Liver (tissue), 3 donors: Measurements from ENCODE around the gene B4GALT1.

Experiments
- EGR1 ChIP-seq, 2 donors: IDR thresholded peaks; 2 replicates each; pipeline ENCODE4 v1.6.1; 2016 to 2018; ENCODE audit warnings: antibody characterized with exemption in 2 of 2, low read depth in 2 of 2
- FOXA1 ChIP-seq: IDR thresholded peaks from 2 replicates; pipeline ENCODE4 v1.6.1; 2016; ENCODE audit warnings: antibody characterized with exemption
- GABPA ChIP-seq, 2 donors: IDR thresholded peaks in 1 of 2; conservative IDR thresholded peaks in 1 of 2; 2 replicates each; pipeline ENCODE4 v1.6.1; 2016; ENCODE audit warnings: antibody characterized with exemption in 2 of 2, mild to moderate bottlenecking in 1 of 2, moderate library complexity in 1 of 2
- JUND ChIP-seq, 2 donors: IDR thresholded peaks; 2 replicates each; pipeline ENCODE4 v1.6.1; 2016; ENCODE audit warnings: antibody characterized with exemption in 2 of 2
- RAD21 ChIP-seq, 2 donors: IDR thresholded peaks; 2 replicates each; pipeline ENCODE4 v1.6.1; 2016; ENCODE audit warnings: antibody characterized with exemption in 2 of 2, mild to moderate bottlenecking in 2 of 2
- SP1 ChIP-seq: IDR thresholded peaks from 2 replicates; pipeline ENCODE4 v1.6.1; 2018; ENCODE audit warnings: antibody characterized with exemption, mild to moderate bottlenecking
- TAF1 ChIP-seq: conservative IDR thresholded peaks from 2 replicates; pipeline ENCODE4 v1.6.1; 2016; ENCODE audit warnings: antibody characterized with exemption, mild to moderate bottlenecking
- TF ChIP-seq, protein P1 (sequence below): fragments of 150-350 bp; IDR thresholded peaks from 2 replicates; pipeline ENCODE4 v1.5.1; 2017; ENCODE audit warnings: improper control_type of control experiment, low read depth, low read length; ENCODE audit not compliant: missing input control
- TF ChIP-seq, protein P2 (sequence below): IDR thresholded peaks from 2 replicates; pipeline ENCODE4 v1.6.1; 2016; ENCODE audit warnings: antibody characterized with exemption
- TF ChIP-seq, protein P3 (sequence below): IDR thresholded peaks from 2 replicates; pipeline ENCODE4 v1.6.1; 2016; ENCODE audit warnings: antibody characterized with exemption
- TF ChIP-seq, protein P4 (sequence below): IDR thresholded peaks from 2 replicates; pipeline ENCODE4 v1.6.1; 2016; ENCODE audit warnings: antibody characterized with exemption
- TF ChIP-seq, protein P5 (sequence below): IDR thresholded peaks from 2 replicates; pipeline ENCODE4 v1.6.1; 2016; ENCODE audit warnings: antibody characterized with exemption, mild to moderate bottlenecking
- donor health status: healthy.
- donor health status: healthy.

DNA sequence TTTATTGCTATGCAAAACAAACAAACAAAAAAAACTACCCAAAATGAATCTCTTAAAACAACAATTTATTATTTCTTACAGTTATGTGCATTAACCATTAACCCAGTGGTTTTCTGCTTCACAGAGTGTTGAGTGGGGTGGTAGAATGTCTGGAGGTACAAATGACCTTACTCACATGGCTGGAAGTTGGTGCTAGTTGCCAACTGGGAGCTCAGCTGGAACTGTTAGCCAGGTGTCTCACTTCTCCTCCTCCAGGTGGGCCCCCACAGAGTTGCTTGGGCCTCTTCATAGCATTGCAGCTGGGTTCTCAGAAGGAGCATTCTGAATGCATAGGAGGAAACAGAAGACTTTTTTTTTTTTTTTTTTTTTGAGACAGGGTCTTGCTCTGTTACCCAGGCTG is 10.5 kb upstream of the B4GALT1 start:
- TF ChIP-seq, protein P1, sequence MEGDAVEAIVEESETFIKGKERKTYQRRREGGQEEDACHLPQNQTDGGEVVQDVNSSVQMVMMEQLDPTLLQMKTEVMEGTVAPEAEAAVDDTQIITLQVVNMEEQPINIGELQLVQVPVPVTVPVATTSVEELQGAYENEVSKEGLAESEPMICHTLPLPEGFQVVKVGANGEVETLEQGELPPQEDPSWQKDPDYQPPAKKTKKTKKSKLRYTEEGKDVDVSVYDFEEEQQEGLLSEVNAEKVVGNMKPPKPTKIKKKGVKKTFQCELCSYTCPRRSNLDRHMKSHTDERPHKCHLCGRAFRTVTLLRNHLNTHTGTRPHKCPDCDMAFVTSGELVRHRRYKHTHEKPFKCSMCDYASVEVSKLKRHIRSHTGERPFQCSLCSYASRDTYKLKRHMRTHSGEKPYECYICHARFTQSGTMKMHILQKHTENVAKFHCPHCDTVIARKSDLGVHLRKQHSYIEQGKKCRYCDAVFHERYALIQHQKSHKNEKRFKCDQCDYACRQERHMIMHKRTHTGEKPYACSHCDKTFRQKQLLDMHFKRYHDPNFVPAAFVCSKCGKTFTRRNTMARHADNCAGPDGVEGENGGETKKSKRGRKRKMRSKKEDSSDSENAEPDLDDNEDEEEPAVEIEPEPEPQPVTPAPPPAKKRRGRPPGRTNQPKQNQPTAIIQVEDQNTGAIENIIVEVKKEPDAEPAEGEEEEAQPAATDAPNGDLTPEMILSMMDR = no peak
- no peak for TF ChIP-seq SP1
- no peak for TF ChIP-seq RAD21 (IDR thresholded peaks at IDR 0.05)
- no peak for TF ChIP-seq TAF1
- TF ChIP-seq, protein P2, sequence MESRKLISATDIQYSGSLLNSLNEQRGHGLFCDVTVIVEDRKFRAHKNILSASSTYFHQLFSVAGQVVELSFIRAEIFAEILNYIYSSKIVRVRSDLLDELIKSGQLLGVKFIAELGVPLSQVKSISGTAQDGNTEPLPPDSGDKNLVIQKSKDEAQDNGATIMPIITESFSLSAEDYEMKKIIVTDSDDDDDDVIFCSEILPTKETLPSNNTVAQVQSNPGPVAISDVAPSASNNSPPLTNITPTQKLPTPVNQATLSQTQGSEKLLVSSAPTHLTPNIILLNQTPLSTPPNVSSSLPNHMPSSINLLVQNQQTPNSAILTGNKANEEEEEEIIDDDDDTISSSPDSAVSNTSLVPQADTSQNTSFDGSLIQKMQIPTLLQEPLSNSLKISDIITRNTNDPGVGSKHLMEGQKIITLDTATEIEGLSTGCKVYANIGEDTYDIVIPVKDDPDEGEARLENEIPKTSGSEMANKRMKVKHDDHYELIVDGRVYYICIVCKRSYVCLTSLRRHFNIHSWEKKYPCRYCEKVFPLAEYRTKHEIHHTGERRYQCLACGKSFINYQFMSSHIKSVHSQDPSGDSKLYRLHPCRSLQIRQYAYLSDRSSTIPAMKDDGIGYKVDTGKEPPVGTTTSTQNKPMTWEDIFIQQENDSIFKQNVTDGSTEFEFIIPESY = no peak
- TF ChIP-seq, protein P3, sequence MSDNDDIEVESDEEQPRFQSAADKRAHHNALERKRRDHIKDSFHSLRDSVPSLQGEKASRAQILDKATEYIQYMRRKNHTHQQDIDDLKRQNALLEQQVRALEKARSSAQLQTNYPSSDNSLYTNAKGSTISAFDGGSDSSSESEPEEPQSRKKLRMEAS = no peak
- TF ChIP-seq, protein P4, sequence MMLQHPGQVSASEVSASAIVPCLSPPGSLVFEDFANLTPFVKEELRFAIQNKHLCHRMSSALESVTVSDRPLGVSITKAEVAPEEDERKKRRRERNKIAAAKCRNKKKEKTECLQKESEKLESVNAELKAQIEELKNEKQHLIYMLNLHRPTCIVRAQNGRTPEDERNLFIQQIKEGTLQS = no peak
- no peak for TF ChIP-seq GABPA (IDR thresholded peaks at IDR 0.05 in 1 of 2, conservative IDR thresholded peaks at IDR 0.05 in 1 of 2)
- TF ChIP-seq JUND (IDR thresholded peaks at IDR 0.05) = no peak
- no peak for TF ChIP-seq FOXA1
- TF ChIP-seq, protein P5, sequence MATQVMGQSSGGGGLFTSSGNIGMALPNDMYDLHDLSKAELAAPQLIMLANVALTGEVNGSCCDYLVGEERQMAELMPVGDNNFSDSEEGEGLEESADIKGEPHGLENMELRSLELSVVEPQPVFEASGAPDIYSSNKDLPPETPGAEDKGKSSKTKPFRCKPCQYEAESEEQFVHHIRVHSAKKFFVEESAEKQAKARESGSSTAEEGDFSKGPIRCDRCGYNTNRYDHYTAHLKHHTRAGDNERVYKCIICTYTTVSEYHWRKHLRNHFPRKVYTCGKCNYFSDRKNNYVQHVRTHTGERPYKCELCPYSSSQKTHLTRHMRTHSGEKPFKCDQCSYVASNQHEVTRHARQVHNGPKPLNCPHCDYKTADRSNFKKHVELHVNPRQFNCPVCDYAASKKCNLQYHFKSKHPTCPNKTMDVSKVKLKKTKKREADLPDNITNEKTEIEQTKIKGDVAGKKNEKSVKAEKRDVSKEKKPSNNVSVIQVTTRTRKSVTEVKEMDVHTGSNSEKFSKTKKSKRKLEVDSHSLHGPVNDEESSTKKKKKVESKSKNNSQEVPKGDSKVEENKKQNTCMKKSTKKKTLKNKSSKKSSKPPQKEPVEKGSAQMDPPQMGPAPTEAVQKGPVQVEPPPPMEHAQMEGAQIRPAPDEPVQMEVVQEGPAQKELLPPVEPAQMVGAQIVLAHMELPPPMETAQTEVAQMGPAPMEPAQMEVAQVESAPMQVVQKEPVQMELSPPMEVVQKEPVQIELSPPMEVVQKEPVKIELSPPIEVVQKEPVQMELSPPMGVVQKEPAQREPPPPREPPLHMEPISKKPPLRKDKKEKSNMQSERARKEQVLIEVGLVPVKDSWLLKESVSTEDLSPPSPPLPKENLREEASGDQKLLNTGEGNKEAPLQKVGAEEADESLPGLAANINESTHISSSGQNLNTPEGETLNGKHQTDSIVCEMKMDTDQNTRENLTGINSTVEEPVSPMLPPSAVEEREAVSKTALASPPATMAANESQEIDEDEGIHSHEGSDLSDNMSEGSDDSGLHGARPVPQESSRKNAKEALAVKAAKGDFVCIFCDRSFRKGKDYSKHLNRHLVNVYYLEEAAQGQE = no peak
- TF ChIP-seq EGR1 (IDR thresholded peaks at IDR 0.05; ENCODE audit: low read depth in 2 of 2) = no peak
